Nephron progenitor cell (in vitro differentiated cells): Measurements from ENCODE around the gene RMRP.

Source experiments
- DNase-seq: peaks from one replicate; pipeline ENCODE4 v3.0.0; 2021
- H3K27ac Mint-ChIP-seq: 2 replicates; pipeline ENCODE4 v1.8.0; 2021; ENCODE audit warnings: mild to moderate bottlenecking, moderate library complexity, mixed read lengths
- H3K27me3 Mint-ChIP-seq: 2 replicates; pipeline ENCODE4 v1.8.0; 2021; ENCODE audit warnings: mild to moderate bottlenecking, low read depth, mixed read lengths; ENCODE audit not compliant: poor library complexity
- H3K36me3 Mint-ChIP-seq: 2 replicates; pipeline ENCODE4 v1.8.0; 2021; ENCODE audit warnings: low read depth, mixed read lengths
- H3K4me1 Mint-ChIP-seq: 2 replicates; pipeline ENCODE4 v1.8.0; 2021; ENCODE audit warnings: mixed read lengths
- H3K4me3 Mint-ChIP-seq: 2 replicates; pipeline ENCODE4 v1.8.0; 2021; ENCODE audit warnings: mild to moderate bottlenecking, moderate library complexity, mixed read lengths
- H3K9me3 Mint-ChIP-seq: 2 replicates; pipeline ENCODE4 v1.8.0; 2021; ENCODE audit warnings: mild to moderate bottlenecking, moderate library complexity, mixed read lengths
- TF ChIP-seq, protein P1 (sequence below): fragments of 200-600 bp; sonication (generic); IDR thresholded peaks from 2 replicates; pipeline ENCODE4 v1.5.0; 2021; ENCODE audit warnings: antibody characterized with exemption

RMRP gene

GRCh38 chr9:35666045-35666444, 8.2 kb upstream of the RMRP start:
- TF ChIP-seq, protein P1, sequence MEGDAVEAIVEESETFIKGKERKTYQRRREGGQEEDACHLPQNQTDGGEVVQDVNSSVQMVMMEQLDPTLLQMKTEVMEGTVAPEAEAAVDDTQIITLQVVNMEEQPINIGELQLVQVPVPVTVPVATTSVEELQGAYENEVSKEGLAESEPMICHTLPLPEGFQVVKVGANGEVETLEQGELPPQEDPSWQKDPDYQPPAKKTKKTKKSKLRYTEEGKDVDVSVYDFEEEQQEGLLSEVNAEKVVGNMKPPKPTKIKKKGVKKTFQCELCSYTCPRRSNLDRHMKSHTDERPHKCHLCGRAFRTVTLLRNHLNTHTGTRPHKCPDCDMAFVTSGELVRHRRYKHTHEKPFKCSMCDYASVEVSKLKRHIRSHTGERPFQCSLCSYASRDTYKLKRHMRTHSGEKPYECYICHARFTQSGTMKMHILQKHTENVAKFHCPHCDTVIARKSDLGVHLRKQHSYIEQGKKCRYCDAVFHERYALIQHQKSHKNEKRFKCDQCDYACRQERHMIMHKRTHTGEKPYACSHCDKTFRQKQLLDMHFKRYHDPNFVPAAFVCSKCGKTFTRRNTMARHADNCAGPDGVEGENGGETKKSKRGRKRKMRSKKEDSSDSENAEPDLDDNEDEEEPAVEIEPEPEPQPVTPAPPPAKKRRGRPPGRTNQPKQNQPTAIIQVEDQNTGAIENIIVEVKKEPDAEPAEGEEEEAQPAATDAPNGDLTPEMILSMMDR = no peak
- no peak for DNase-seq
- H3K4me3 Mint-ChIP-seq = peak overlapping the region; percentile 55
- H3K9me3 Mint-ChIP-seq = no peaks in the 10 kb centered on the region
- peaks cover 14% of the 10 kb centered on the region for H3K36me3 Mint-ChIP-seq
- peaks cover 10% of the 10 kb centered on the region for H3K27me3 Mint-ChIP-seq
- H3K27ac Mint-ChIP-seq = no peak overlapping the region
- peaks cover 60% of the 10 kb centered on the region for H3K4me1 Mint-ChIP-seq

GRCh38 chr9:35665471-35665818, 7.6 kb upstream of the RMRP start:
- no peaks in the 10 kb centered on the region for H3K9me3 Mint-ChIP-seq
- no peak for DNase-seq
- TF ChIP-seq, protein P1 = no peak
- H3K27me3 Mint-ChIP-seq = peaks cover 10% of the 10 kb centered on the region
- H3K4me3 Mint-ChIP-seq = peak overlapping the region; percentile 81
- H3K36me3 Mint-ChIP-seq = peaks cover 20% of the 10 kb centered on the region
- H3K27ac Mint-ChIP-seq = no peak overlapping the region
- peaks cover 63% of the 10 kb centered on the region for H3K4me1 Mint-ChIP-seq

GRCh38 chr9:35664531-35665470, 7.0 kb upstream of the RMRP start, which contains the start of gene ARHGEF39:
ARHGEF39 (minus strand) TSS chr9:35665195; CDS start chr9:35665169, 26 bp downstream.
- peak within 1 kb of the TSS; percentile 81 for H3K4me3 Mint-ChIP-seq
- H3K9me3 Mint-ChIP-seq = no peaks in the 10 kb centered on the region
- peaks cover 10% of the 10 kb centered on the region for H3K27me3 Mint-ChIP-seq
- peaks cover 68% of the 10 kb centered on the region for H3K4me1 Mint-ChIP-seq
- peaks cover 25% of the 10 kb centered on the region for H3K36me3 Mint-ChIP-seq
- H3K27ac Mint-ChIP-seq = no peak within 1 kb of the TSS
- TF ChIP-seq, protein P1 = no peak
- peak; percentile 86 for DNase-seq

DNA sequence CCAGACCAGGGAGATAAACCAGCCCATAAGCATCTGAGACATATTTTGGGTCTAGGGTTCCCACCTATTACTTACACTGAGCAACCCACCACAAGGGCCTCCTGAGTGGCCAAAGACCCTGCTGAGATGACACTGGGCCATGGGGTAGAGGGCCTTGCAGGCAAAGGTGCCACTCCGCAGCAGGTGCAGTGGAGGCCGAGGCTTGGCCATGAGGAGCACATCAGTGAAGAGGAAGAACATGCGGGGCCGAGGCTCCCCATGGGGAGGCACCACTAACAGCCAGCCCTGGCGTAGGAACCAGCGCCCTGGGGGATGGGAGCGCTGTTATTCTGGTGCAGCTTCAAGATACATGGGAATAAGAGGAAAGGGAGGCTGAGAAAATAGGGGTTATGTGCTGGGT, 4.6 kb upstream of the RMRP start:
- H3K9me3 Mint-ChIP-seq = peaks cover 4% of the 10 kb centered on the region

DNA sequence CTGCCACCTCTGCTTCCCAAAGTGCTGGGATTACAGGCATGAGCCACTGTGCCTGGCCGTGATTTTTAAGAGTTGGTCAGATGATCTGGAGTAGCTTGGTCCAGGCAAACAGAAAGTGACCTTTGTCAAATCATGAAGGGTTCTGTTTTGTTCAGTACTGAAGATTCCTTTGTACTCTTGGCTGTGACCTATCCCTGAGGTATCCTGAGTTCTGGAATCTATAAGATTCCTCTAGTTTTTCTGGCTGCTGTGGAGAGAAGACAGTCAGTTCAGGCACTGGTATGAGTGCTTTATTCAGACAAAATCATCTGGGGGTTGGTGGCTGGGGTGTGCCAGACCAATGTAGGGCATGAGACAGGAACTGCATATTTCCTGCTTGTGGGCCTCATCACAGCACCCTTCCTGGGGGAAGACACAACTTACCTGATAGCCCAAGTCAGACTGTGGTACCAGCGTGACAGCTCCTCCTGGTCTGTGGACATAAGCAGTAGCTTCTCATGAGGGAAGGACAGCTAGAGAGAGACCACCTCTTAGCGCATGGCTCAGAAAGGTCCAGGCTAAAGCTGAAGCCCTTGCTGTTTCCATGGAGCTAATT, 4.0 kb upstream of the RMRP start:
- Mint-ChIP-seq H3K4me1 (peaks cover 66% of the 10 kb centered on the region), H3K36me3 (peaks cover 28% of the 10 kb centered on the region), H3K27me3 (peaks cover 15% of the 10 kb centered on the region), H3K27ac (peak overlapping the region; percentile 91), H3K4me3 (no peak overlapping the region), H3K9me3 (peaks cover 4% of the 10 kb centered on the region)
- DNase-seq = no peak
- TF ChIP-seq, protein P1 = no peak

More for the DNA sequence above, 4.6 kb upstream of the RMRP start:
- TF ChIP-seq, protein P1 = no peak
- H3K4me3 Mint-ChIP-seq = peak overlapping the region; percentile 59
- DNase-seq = no peak
- H3K4me1 Mint-ChIP-seq = peaks cover 60% of the 10 kb centered on the region
- H3K27me3 Mint-ChIP-seq = peaks cover 19% of the 10 kb centered on the region
- peaks cover 28% of the 10 kb centered on the region for H3K36me3 Mint-ChIP-seq
- H3K27ac Mint-ChIP-seq = peak overlapping the region; percentile 91
